Activated T-cell treated with anti-CD3 and anti-CD28 coated beads, Interleukin-2, amount 50 U/mL, for 24 hours (primary cell): ENCODE results near the gene GPR17.
A peak's percentile ranks its signal among the peaks of the same experiment; 100 is the strongest.

Experiments used
- DNase-seq: peaks from one replicate; pipeline ENCODE4 v3.0.0-alpha.2; 2020
- H3K27ac Mint-ChIP-seq: 2 replicates; pipeline ENCODE4 v1.8.0; 2020; ENCODE audit warnings: mild to moderate bottlenecking, mixed read lengths
- H3K27me3 Mint-ChIP-seq: 2 replicates; pipeline ENCODE4 v1.8.0; 2020; ENCODE audit warnings: mixed read lengths
- H3K36me3 Mint-ChIP-seq: 2 replicates; pipeline ENCODE4 v1.8.0; 2020; ENCODE audit warnings: low read depth, mixed read lengths
- H3K4me1 Mint-ChIP-seq: 2 replicates; pipeline ENCODE4 v1.8.0; 2020; ENCODE audit warnings: low read depth, mixed read lengths
- H3K4me3 Mint-ChIP-seq: 2 replicates; pipeline ENCODE4 v1.8.0; 2020; ENCODE audit warnings: mild to moderate bottlenecking, moderate library complexity, mixed read lengths
- H3K9me3 Mint-ChIP-seq: 2 replicates; pipeline ENCODE4 v1.8.0; 2020; ENCODE audit warnings: mixed read lengths

GPR17 gene

GRCh38 chr2:127609818-127610217 is 36.1 kb upstream of the GPR17 start:
- H3K27me3 Mint-ChIP-seq, result no peaks in the 10 kb centered on the region
- H3K36me3 Mint-ChIP-seq, result no peaks in the 10 kb centered on the region
- H3K4me3 Mint-ChIP-seq, result no peak overlapping the region
- peaks cover 10% of the 10 kb centered on the region for H3K9me3 Mint-ChIP-seq
- H3K4me1 Mint-ChIP-seq, result no peaks in the 10 kb centered on the region
- peak; percentile 14 for DNase-seq
- H3K27ac Mint-ChIP-seq, result no peak overlapping the region

DNA sequence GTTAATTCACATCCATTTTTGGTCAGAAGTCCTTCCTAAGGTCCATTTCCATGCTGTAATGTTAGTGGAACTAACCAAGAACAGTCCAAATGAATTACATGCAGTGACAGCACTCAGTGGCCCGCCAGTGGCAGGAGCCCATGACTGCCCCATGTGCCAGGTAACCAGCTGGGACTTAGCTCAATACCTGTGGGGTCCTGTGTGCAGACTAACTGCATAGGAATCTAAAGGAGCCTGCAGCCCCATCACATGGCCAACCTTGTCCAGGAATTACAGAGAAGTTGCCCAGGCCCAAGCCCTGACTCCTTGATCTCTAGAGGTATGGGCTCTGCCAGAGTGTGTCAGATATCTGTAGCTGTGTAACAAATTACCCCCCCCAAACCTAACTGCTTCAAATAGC is 35.4 kb upstream of the GPR17 start:
- H3K4me1 Mint-ChIP-seq, result no peaks in the 10 kb centered on the region
- H3K9me3 Mint-ChIP-seq, result peaks cover 10% of the 10 kb centered on the region
- H3K4me3 Mint-ChIP-seq, result no peak overlapping the region
- H3K36me3 Mint-ChIP-seq, result no peaks in the 10 kb centered on the region
- H3K27me3 Mint-ChIP-seq, result no peaks in the 10 kb centered on the region
- no peak overlapping the region for H3K27ac Mint-ChIP-seq
- DNase-seq, result peak; percentile 24

GRCh38 chr2:127611076-127611925 is 34.7 kb upstream of the GPR17 start:
- Mint-ChIP-seq H3K27me3 (no peaks in the 10 kb centered on the region), H3K27ac (no peak overlapping the region), H3K9me3 (peaks cover 10% of the 10 kb centered on the region), H3K4me3 (no peak overlapping the region), H3K36me3 (no peaks in the 10 kb centered on the region), H3K4me1 (peaks cover 7% of the 10 kb centered on the region)
- DNase-seq, result peak; percentile 19

DNA sequence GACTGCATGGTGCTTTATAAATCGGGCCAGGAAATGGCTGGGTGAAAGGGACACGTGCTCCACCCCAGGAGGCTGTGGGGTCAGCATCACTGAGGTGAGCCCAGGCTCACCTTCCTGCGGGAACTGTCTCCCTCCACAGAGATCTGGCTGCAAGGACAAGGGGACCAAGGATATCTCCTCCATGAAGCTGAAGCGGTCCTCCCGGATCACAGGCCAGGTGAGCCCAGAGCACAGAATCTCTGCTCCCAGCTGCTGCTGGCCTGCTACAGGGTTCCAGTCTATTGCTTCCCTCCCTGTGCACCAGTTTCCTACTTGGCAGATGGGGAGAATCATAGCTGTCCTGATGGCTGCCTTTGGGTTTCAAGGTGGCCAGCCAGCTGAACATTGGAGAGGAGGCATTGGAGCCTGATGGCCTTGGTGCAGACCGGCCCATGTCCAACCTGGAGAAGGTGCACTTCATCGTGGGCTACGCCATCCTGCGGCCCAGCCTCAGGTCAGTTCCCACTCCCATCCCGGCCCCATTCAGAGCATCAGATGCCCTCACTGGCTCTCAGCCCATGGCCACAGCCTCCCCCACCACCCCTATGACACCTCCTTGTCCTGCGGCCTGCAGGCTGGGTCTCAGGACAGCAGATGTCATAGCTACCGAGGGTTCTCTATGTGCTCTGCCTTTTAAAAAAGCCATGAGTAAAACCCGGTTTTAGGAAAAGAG is 33.7 kb upstream of the GPR17 start:
- Mint-ChIP-seq H3K9me3 (peaks cover 10% of the 10 kb centered on the region), H3K4me1 (peaks cover 10% of the 10 kb centered on the region), H3K36me3 (no peaks in the 10 kb centered on the region), H3K27ac (no peak overlapping the region), H3K4me3 (no peak overlapping the region), H3K27me3 (no peaks in the 10 kb centered on the region)
- peak; percentile 12 for DNase-seq

DNA sequence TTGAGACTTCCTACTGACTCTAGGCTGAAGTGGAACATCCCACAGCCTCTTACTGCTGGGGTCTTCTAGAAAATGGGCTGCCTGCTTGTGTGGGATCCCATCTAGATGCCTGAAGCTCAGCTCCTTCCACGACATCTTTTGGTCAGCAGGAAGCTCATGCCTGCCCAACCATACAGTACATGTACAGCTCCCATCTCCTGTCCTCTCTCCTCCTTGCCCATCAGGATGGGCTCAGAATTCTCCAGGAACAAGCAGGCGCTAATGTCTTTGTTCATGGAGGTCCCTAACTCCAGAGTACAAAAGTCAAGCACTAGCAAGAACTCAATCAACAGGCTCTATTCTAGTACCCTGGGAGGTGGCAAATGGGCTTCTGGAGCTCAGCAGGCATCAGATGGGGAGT is 31.7 kb upstream of the GPR17 start:
- H3K27ac Mint-ChIP-seq, result no peak overlapping the region
- peak; percentile 5 for DNase-seq
- H3K9me3 Mint-ChIP-seq, result peaks cover 10% of the 10 kb centered on the region
- H3K4me3 Mint-ChIP-seq, result no peak overlapping the region
- H3K27me3 Mint-ChIP-seq, result no peaks in the 10 kb centered on the region
- H3K36me3 Mint-ChIP-seq, result no peaks in the 10 kb centered on the region
- peaks cover 10% of the 10 kb centered on the region for H3K4me1 Mint-ChIP-seq

DNA sequence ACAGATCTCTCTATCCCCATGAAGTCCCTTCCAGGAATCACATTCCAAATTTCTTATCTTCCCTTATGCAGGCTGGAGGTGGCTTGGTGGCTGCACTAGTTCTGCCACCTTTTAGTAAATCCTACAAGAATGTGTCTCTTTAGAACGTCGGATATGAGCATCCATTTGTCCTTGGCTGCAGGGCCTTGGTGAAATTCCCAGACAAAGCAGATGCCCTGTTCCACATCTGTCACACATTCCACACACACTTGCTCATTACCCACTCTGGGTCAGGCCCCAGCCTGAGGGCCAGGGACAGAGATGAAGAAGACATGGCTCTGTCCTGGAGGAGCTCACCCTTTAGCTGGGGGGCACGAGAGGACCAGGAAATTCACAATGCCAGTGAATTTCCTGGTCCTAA is 31.2 kb upstream of the GPR17 start:
- H3K4me3 Mint-ChIP-seq, result no peak overlapping the region

GRCh38 chr2:127615511-127616166 is 30.3 kb upstream of the GPR17 start:
- Mint-ChIP-seq H3K36me3 (no peaks in the 10 kb centered on the region), H3K4me1 (peaks cover 10% of the 10 kb centered on the region), H3K9me3 (peaks cover 10% of the 10 kb centered on the region), H3K27me3 (no peaks in the 10 kb centered on the region), H3K4me3 (no peak overlapping the region), H3K27ac (no peak overlapping the region)
- peak; percentile 27 for DNase-seq

More for the DNA sequence above, 31.2 kb upstream of the GPR17 start:
- Mint-ChIP-seq H3K9me3 (peaks cover 10% of the 10 kb centered on the region), H3K36me3 (no peaks in the 10 kb centered on the region), H3K27ac (no peak overlapping the region), H3K27me3 (no peaks in the 10 kb centered on the region), H3K4me1 (peaks cover 10% of the 10 kb centered on the region)
- DNase-seq, result no peak

- Mint-ChIP-seq H3K27me3 (no peaks in the 10 kb centered on the region), H3K4me3 (no peak overlapping the region), H3K9me3 (no peaks in the 10 kb centered on the region), H3K36me3 (no peaks in the 10 kb centered on the region), H3K4me1 (peaks cover 10% of the 10 kb centered on the region), H3K27ac (no peak overlapping the region)
- peak; percentile 22 for DNase-seq
Measured at GRCh38 chr2:127618551-127619202, 27.3 kb upstream of the GPR17 start.

DNA sequence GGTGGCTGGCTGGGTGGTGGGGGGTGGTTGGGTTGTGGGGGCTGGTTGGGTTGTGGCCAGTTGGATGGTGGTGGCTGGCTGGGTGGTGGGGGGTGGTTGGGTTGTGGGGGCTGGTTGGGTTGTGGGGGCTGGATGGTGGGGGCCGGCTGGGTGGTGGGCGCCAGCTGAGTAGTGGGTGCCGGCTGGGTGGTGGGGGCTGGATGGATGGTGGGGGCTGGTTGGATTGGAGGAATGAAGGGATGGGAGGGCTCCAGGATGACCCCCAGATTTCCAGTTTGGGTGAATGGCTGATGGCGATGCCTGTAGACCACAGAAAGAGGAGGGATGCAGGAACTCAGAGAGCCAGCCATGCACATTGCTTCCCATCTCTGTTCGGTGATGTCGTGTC is 26.8 kb upstream of the GPR17 start:
- Mint-ChIP-seq H3K9me3 (no peaks in the 10 kb centered on the region), H3K4me1 (peaks cover 10% of the 10 kb centered on the region), H3K27me3 (no peaks in the 10 kb centered on the region), H3K4me3 (no peak overlapping the region), H3K27ac (no peak overlapping the region), H3K36me3 (no peaks in the 10 kb centered on the region)
- no peak for DNase-seq

GRCh38 chr2:127619877-127620705 is 25.9 kb upstream of the GPR17 start:
- Mint-ChIP-seq H3K27ac (no peak overlapping the region), H3K4me3 (no peak overlapping the region), H3K9me3 (no peaks in the 10 kb centered on the region), H3K27me3 (no peaks in the 10 kb centered on the region), H3K36me3 (no peaks in the 10 kb centered on the region), H3K4me1 (peaks cover 10% of the 10 kb centered on the region)
- DNase-seq, result peak; percentile 22

GRCh38 chr2:127620866-127621265 is 25.1 kb upstream of the GPR17 start:
- H3K4me3 Mint-ChIP-seq, result no peak overlapping the region
- no peaks in the 10 kb centered on the region for H3K36me3 Mint-ChIP-seq
- no peaks in the 10 kb centered on the region for H3K27me3 Mint-ChIP-seq
- DNase-seq, result no peak
- no peaks in the 10 kb centered on the region for H3K9me3 Mint-ChIP-seq
- peaks cover 7% of the 10 kb centered on the region for H3K4me1 Mint-ChIP-seq
- H3K27ac Mint-ChIP-seq, result no peak overlapping the region

GRCh38 chr2:127621981-127622431 is 23.9 kb upstream of the GPR17 start:
- Mint-ChIP-seq H3K36me3 (no peaks in the 10 kb centered on the region), H3K9me3 (no peaks in the 10 kb centered on the region), H3K27me3 (no peaks in the 10 kb centered on the region), H3K27ac (no peak overlapping the region), H3K4me3 (no peak overlapping the region), H3K4me1 (no peaks in the 10 kb centered on the region)
- no peak for DNase-seq

DNA sequence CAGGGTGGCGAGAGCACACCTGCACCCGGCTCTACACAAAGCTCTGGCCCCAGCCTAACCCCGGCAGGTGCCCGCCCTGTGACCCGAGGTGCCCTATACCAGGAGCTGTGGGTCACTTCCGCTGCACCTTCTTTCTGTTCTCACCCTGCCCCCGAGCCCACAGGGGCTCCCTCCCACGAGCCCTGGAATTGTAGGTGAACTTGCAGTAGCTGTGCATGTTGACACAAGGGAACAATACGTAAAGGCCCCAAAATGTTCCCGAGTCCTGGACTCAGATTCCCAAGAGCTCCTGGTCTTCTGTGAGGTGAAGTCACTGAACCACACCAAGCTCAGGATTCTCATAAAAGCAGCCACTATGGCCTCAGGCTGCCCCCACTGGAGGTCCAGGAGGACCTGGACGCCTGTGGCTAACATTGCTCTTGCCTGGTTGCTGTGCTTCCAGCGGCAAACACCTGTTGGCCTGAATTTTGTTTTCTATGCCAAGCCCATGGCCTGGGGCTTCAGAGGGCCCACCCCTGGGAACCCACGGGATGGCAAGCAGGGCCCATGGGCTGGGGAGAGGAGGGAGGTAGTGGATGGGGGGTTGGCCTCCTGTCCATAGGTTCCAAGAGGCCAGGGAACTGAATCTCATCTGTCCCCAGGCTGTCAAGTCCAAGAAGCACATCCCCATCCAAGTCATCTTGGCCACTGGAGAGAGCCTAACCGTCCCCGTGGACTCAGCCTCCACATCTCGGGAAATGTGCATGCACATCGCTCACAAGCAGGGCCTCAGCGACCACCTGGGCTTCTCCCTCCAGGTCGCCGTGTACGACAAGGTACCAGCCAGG is 23.2 kb upstream of the GPR17 start:
- DNase-seq, result peak; percentile 23
- Mint-ChIP-seq H3K27ac (no peak overlapping the region), H3K36me3 (no peaks in the 10 kb centered on the region), H3K9me3 (no peaks in the 10 kb centered on the region), H3K4me1 (no peaks in the 10 kb centered on the region), H3K4me3 (no peak overlapping the region), H3K27me3 (no peaks in the 10 kb centered on the region)
